ENCODE measurements around the gene SMPD3. TPM values are rescaled to one million over a fixed set of nuclear protein-coding genes. Genes with fewer than 3 reads are reported as not detected.

Gene SMPD3
- total RNA-seq, 1 experiment from 2014 or later: 0.17 TPM

DNA sequence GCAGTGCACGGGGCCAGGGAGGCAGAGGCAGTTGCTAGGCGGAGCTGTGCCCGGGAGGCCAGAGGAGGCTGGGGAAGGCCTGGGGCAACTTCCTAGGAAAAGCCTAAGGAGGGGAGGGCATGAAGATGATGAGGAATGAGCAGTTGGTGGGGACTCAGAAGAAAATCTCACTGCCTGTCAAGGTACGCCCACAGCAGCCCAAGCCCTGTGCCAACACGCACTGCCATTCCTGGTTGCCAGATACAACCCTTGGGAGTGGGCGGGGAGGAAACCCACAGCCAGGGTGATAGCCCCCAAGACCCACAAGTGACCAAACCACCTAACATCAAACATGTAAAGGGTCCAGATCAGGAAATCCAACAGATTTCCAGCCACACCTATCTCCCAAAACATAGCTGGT, 36.2 kb downstream of the SMPD3 start:
- CTCF ChIA-PET: no interaction called here
- BruUV-seq (replicated peaks): no TSS peak

DNA sequence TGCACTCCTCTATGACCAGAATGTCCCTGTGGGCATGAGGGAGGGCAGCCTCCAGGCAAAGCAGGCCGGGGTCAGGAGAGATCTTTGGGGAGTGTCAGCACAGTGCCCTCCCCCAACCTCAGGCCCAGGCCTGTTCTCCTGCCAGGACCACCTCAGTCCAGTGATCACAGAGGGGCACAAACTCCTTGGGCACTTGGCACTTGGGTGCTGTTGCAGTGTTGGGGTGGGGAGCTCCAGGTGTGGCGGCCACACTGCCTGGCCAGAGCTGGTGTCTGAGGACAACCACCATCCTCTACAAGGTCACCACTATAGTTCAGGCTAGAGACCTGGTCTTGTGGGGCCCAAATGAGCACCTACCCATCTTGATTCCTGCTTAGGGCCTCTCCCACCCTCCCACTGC, 37.2 kb downstream of the SMPD3 start:
- no TSS peak for BruUV-seq (replicated peaks)
- H3K4me1 ChIP-seq (ENCODE audit: insufficient read depth, low read length, poor library complexity, severe bottlenecking): peaks cover 12% of the 10 kb centered on the region
- no peaks in the 10 kb centered on the region for H3K36me3 ChIP-seq (ENCODE audit: insufficient read depth, low read length, poor library complexity, severe bottlenecking)
- intact Hi-C loops (cut with micrococcal nuclease; ENCODE audit: unreplicated experiment): no loop called here
- H3K9me3 ChIP-seq (ENCODE audit: low read depth, low read length, poor library complexity, severe bottlenecking): no peaks in the 10 kb centered on the region
- H3K4me3 ChIP-seq (ENCODE audit: low read depth, low read length, poor library complexity, severe bottlenecking): no peak overlapping the region
- no peaks in the 10 kb centered on the region for H3K27me3 ChIP-seq (replicated peaks; ENCODE audit: insufficient read depth, low read depth, low read length, poor library complexity)
- ChIA-PET CTCF (no interaction called here), POLR2A (ENCODE audit: low non-redundant PET) (no interaction called here)
- no peak overlapping the region for H3K27ac ChIP-seq (ENCODE audit: low read depth, low read length, poor library complexity, severe bottlenecking)
- no peak for TF ChIP-seq CTCF (conservative IDR thresholded peaks at IDR 0.05; ENCODE audit: low read depth, low read length)
- TF ChIP-seq EZH2 (IDR thresholded peaks at IDR 0.05; ENCODE audit: borderline replicate concordance, low read depth, low read length, poor library complexity, severe bottlenecking): no peak
- DNase-seq (ENCODE audit: low spot score): no peak

More for the DNA sequence above, 36.2 kb downstream of the SMPD3 start:
- POLR2A ChIA-PET (ENCODE audit: low non-redundant PET): no interaction called here
- Histone ChIP-seq H3K4me1 (ENCODE audit: insufficient read depth, low read length, poor library complexity, severe bottlenecking) (peaks cover 2% of the 10 kb centered on the region), H3K36me3 (ENCODE audit: insufficient read depth, low read length, poor library complexity, severe bottlenecking) (no peaks in the 10 kb centered on the region), H3K27me3 (replicated peaks; ENCODE audit: insufficient read depth, low read depth, low read length, poor library complexity) (no peaks in the 10 kb centered on the region), H3K4me3 (ENCODE audit: low read depth, low read length, poor library complexity, severe bottlenecking) (no peak overlapping the region), H3K27ac (ENCODE audit: low read depth, low read length, poor library complexity, severe bottlenecking) (no peak overlapping the region), H3K9me3 (ENCODE audit: low read depth, low read length, poor library complexity, severe bottlenecking) (no peaks in the 10 kb centered on the region)
- intact Hi-C loops (cut with micrococcal nuclease; ENCODE audit: unreplicated experiment): no loop called here
- DNase-seq (ENCODE audit: low spot score): no peak
- TF ChIP-seq EZH2 (IDR thresholded peaks at IDR 0.05; ENCODE audit: borderline replicate concordance, low read depth, low read length, poor library complexity, severe bottlenecking) (no peak), CTCF (conservative IDR thresholded peaks at IDR 0.05; ENCODE audit: low read depth, low read length) (no peak)

DNA sequence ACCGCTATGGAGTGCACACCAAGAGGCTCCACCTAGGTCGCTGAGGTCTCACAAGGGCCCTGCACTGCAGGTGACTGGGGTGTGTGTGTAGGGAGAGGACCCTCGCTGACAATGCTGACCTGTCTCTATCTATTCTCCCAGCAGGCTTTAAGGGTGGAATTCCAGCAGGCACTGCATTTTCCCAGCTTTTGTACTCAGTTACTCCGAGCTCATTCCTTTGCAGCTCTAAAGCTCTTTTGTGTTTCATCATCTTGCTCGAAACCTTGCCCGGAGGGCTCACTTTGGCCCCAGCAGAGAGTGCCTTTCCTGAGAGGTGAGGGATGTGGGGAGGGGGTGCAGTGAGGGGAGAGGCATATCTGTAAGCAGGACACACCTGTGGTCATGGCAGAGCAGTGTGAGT, 39.3 kb downstream of the SMPD3 start:
- Histone ChIP-seq H3K9me3 (ENCODE audit: low read depth, low read length, poor library complexity, severe bottlenecking) (no peaks in the 10 kb centered on the region), H3K4me1 (ENCODE audit: insufficient read depth, low read length, poor library complexity, severe bottlenecking) (peaks cover 12% of the 10 kb centered on the region), H3K27me3 (replicated peaks; ENCODE audit: insufficient read depth, low read depth, low read length, poor library complexity) (no peaks in the 10 kb centered on the region), H3K36me3 (ENCODE audit: insufficient read depth, low read length, poor library complexity, severe bottlenecking) (no peaks in the 10 kb centered on the region), H3K4me3 (ENCODE audit: low read depth, low read length, poor library complexity, severe bottlenecking) (no peak overlapping the region), H3K27ac (ENCODE audit: low read depth, low read length, poor library complexity, severe bottlenecking) (no peak overlapping the region)
- intact Hi-C loops (cut with micrococcal nuclease; ENCODE audit: unreplicated experiment): no loop called here
- BruUV-seq (replicated peaks): no TSS peak
- TF ChIP-seq CTCF (conservative IDR thresholded peaks at IDR 0.05; ENCODE audit: low read depth, low read length) (no peak), EZH2 (IDR thresholded peaks at IDR 0.05; ENCODE audit: borderline replicate concordance, low read depth, low read length, poor library complexity, severe bottlenecking) (no peak)
- POLR2A ChIA-PET (ENCODE audit: low non-redundant PET): no interaction called here
- no peak for DNase-seq (ENCODE audit: low spot score)
- CTCF ChIA-PET: no interaction called here
